Osteocyte (in vitro differentiated cells): ENCODE measurements around the gene PGF. TPM values are rescaled to one million over a fixed set of nuclear protein-coding genes. Genes with fewer than 3 reads are reported as not detected.

Experiments
- DNase-seq: peaks from one replicate; pipeline ENCODE4 v3.0.0; 2021; ENCODE audit warnings: mixed read lengths; ENCODE audit not compliant: unreplicated experiment; ENCODE audit errors: extremely low spot score
- H3K27ac Mint-ChIP-seq: one replicate; pipeline ENCODE4 v1.8.0; 2021; ENCODE audit warnings: mild to moderate bottlenecking, mixed read lengths; ENCODE audit not compliant: unreplicated experiment
- H3K27me3 Mint-ChIP-seq: one replicate; pipeline ENCODE4 v1.8.0; 2021; ENCODE audit warnings: mixed read lengths; ENCODE audit not compliant: unreplicated experiment
- H3K36me3 Mint-ChIP-seq: one replicate; pipeline ENCODE4 v1.8.0; 2021; ENCODE audit warnings: mixed read lengths; ENCODE audit not compliant: unreplicated experiment
- H3K4me1 Mint-ChIP-seq: one replicate; pipeline ENCODE4 v1.8.0; 2021; ENCODE audit warnings: mixed read lengths; ENCODE audit not compliant: unreplicated experiment
- H3K4me3 Mint-ChIP-seq: one replicate; pipeline ENCODE4 v1.8.0; 2021; ENCODE audit warnings: mild to moderate bottlenecking, moderate library complexity, mixed read lengths; ENCODE audit not compliant: unreplicated experiment
- H3K9me3 Mint-ChIP-seq: one replicate; pipeline ENCODE4 v1.8.0; 2021; ENCODE audit warnings: mixed read lengths; ENCODE audit not compliant: unreplicated experiment
- CTCF ChIP-seq: fragments of 200-600 bp; sonication (generic); IDR thresholded peaks from 2 replicates; pipeline ENCODE4 v1.5.0; 2021; ENCODE audit warnings: antibody characterized with exemption, mild to moderate bottlenecking, moderate library complexity
- total RNA-seq: library from RNA; stranded (reverse); gene quantifications from 2 replicates; pipeline ENCODE4 v1.2.1, GENCODE V29; 2021

PGF gene
- total RNA-seq, 1 donor from 2014 or later: 3.9 TPM

- no peak for DNase-seq
- Mint-ChIP-seq H3K4me1 (peaks cover 14% of the 10 kb centered on the region), H3K9me3 (no peaks in the 10 kb centered on the region), H3K4me3 (no peak overlapping the region), H3K27me3 (peaks cover 2% of the 10 kb centered on the region), H3K27ac (no peak overlapping the region), H3K36me3 (no peaks in the 10 kb centered on the region)
- TF ChIP-seq CTCF: peak; percentile 94
These were observed 9.3 kb downstream of the PGF start for GRCh38 chr14:74945852-74946658.

- Mint-ChIP-seq H3K27me3 (peaks cover 2% of the 10 kb centered on the region), H3K27ac (no peak overlapping the region), H3K4me1 (peaks cover 20% of the 10 kb centered on the region), H3K4me3 (no peak overlapping the region), H3K9me3 (no peaks in the 10 kb centered on the region), H3K36me3 (no peaks in the 10 kb centered on the region)
- no peak for DNase-seq
- peak; percentile 57 for TF ChIP-seq CTCF
These were observed 10.0 kb downstream of the PGF start for GRCh38 chr14:74945261-74945851.

GRCh38 chr14:74942608-74943007 is 12.8 kb downstream of the PGF start:
- Mint-ChIP-seq H3K27me3 (peaks cover 2% of the 10 kb centered on the region), H3K4me1 (peaks cover 31% of the 10 kb centered on the region), H3K27ac (no peak overlapping the region), H3K9me3 (no peaks in the 10 kb centered on the region), H3K4me3 (no peak overlapping the region), H3K36me3 (no peaks in the 10 kb centered on the region)
- no peak for DNase-seq
- TF ChIP-seq CTCF: no peak

- Mint-ChIP-seq H3K27ac (no peak overlapping the region), H3K36me3 (no peaks in the 10 kb centered on the region), H3K4me3 (no peak overlapping the region), H3K27me3 (peaks cover 2% of the 10 kb centered on the region), H3K9me3 (no peaks in the 10 kb centered on the region), H3K4me1 (peaks cover 31% of the 10 kb centered on the region)
- DNase-seq: no peak
- no peak for TF ChIP-seq CTCF
These were observed 13.2 kb downstream of the PGF start for GRCh38 chr14:74942181-74942580.

GRCh38 chr14:74941676-74942097 is 13.7 kb downstream of the PGF start:
- Mint-ChIP-seq H3K36me3 (no peaks in the 10 kb centered on the region), H3K4me1 (peaks cover 31% of the 10 kb centered on the region), H3K27me3 (peaks cover 2% of the 10 kb centered on the region), H3K27ac (no peak overlapping the region), H3K9me3 (no peaks in the 10 kb centered on the region), H3K4me3 (no peak overlapping the region)
- no peak for TF ChIP-seq CTCF
- DNase-seq: no peak
